Measurements from ENCODE around the gene RBM20.

DNA sequence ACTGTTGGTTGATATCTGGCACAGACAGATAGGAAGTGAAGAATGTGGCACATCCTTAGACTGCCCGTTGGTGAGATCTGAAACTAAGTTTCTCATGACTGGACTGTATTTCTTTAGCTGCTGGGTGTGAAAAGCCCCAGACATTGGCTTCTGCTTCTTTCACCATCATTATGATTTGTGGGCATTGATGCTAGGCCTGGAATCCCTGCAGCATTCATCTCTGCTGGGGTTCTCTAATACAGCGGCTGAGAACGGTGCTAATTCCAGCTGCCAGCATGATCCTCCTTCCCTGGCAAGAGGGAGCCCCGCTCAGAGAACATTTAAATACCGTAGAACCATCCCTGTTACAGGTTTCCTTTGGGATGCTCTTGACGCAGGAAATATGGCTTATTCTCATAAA lies 26.2 kb downstream of the RBM20 start:
- TF ChIP-seq EZH2 (IDR thresholded peaks at IDR 0.05) (no peak), EZH2phosphoT487 (IDR thresholded peaks at IDR 0.05) (no peak)
- TF ChIP-seq, protein P1, sequence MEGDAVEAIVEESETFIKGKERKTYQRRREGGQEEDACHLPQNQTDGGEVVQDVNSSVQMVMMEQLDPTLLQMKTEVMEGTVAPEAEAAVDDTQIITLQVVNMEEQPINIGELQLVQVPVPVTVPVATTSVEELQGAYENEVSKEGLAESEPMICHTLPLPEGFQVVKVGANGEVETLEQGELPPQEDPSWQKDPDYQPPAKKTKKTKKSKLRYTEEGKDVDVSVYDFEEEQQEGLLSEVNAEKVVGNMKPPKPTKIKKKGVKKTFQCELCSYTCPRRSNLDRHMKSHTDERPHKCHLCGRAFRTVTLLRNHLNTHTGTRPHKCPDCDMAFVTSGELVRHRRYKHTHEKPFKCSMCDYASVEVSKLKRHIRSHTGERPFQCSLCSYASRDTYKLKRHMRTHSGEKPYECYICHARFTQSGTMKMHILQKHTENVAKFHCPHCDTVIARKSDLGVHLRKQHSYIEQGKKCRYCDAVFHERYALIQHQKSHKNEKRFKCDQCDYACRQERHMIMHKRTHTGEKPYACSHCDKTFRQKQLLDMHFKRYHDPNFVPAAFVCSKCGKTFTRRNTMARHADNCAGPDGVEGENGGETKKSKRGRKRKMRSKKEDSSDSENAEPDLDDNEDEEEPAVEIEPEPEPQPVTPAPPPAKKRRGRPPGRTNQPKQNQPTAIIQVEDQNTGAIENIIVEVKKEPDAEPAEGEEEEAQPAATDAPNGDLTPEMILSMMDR (IDR thresholded peaks at IDR 0.05): no peak

Data from neural progenitor cell (in vitro differentiated cells).